Esophagus muscularis mucosa (tissue), 4 donors: Measurements from ENCODE around the gene NCOA6. TPM values are rescaled to one million over a fixed set of nuclear protein-coding genes. Genes with fewer than 3 reads are reported as not detected.

Experiments used
- DNase-seq: peaks from one replicate; pipeline ENCODE4 v3.0.0-alpha.2; 2017; ENCODE audit errors: extremely low spot score
- H3K27ac ChIP-seq, 4 donors: fragments of 200-600 bp; sonication (generic); replicated peaks in 1 of 4; 1 replicate in 3 of 4; 2 replicates in 1 of 4; pipeline ENCODE4 v1.5.1; 2016 to 2019; ENCODE audit warnings: mild to moderate bottlenecking in 1 of 4
- H3K27me3 ChIP-seq, 4 donors: fragments of 200-600 bp; sonication (generic); one replicate each; pipeline versions ENCODE4 v1.5.1 to v1.6.0; 2016 to 2019
- H3K36me3 ChIP-seq, 4 donors: fragments of 200-600 bp; sonication (generic); one replicate each; pipeline ENCODE4 v1.5.1; 2016 to 2019
- H3K4me1 ChIP-seq, 4 donors: fragments of 200-600 bp; sonication (generic); one replicate each; pipeline ENCODE4 v1.5.1; 2016 to 2019
- H3K4me3 ChIP-seq, 4 donors: fragments of 200-600 bp; sonication (generic); 1 replicate in 2 of 4; 2 replicates in 2 of 4; pipeline ENCODE4 v1.5.1; 2016 to 2019; ENCODE audit warnings: mild to moderate bottlenecking in 4 of 4, moderate library complexity in 1 of 4
- H3K9me3 ChIP-seq, 4 donors: fragments of 200-600 bp; sonication (generic); 1 replicate in 3 of 4; 2 replicates in 1 of 4; pipeline ENCODE4 v1.5.1; 2016 to 2019
- CTCF ChIP-seq, 3 experiments: fragments of 200-600 bp in 2 of 3; fragments of 450-650 bp in 1 of 3; sonication (generic) in 2 of 3; IDR thresholded peaks; one replicate each; pipeline ENCODE4 v1.5.1; 2017 to 2019; ENCODE audit warnings: antibody characterized with exemption in 3 of 3, mild to moderate bottlenecking in 2 of 3, moderate library complexity in 1 of 3
- EP300 ChIP-seq: sonication (generic); formaldehyde crosslinking; IDR thresholded peaks from one replicate; pipeline ENCODE4 v1.6.1; 2017; ENCODE audit warnings: antibody characterized with exemption
- POLR2A ChIP-seq: fragments of 450-650 bp; IDR thresholded peaks from one replicate; pipeline ENCODE4 v1.6.1; 2017; ENCODE audit warnings: antibody characterized with exemption, moderate library complexity, mild to moderate bottlenecking, low read depth
- POLR2AphosphoS5 ChIP-seq, 2 donors: sonication (generic); formaldehyde crosslinking; IDR thresholded peaks; one replicate each; pipeline ENCODE4 v1.6.1; 2017; ENCODE audit warnings: antibody characterized with exemption in 2 of 2
- WGBS: methylation state at CpG from one replicate; pipeline ENCODE4 v1.1.5; 2018; 5-methylcytosine and 5-hydroxymethylcytosine counted together
- intact Hi-C: fragments of 100-400 bp; cut with DNase I; formaldehyde crosslinking; loops from one replicate; pipeline ENCODE4 v1.15.1; 2023
- total RNA-seq, 4 donors: library from RNA; depleted of rRNA; stranded (reverse); fragments of >200 nt; gene quantifications; one replicate each; pipeline versions ENCODE4 v1.1.0 to v1.2.1, GENCODE V29; 2016

Gene NCOA6
- total RNA-seq, 4 donors from 2014 or later: 14.9 to 30.2 (median 23.3) TPM

GRCh38 chr20:34693414-34693813 lies 132.0 kb downstream of the NCOA6 start:
- no peak for TF ChIP-seq CTCF (IDR thresholded peaks at IDR 0.05)
- no peak for TF ChIP-seq POLR2AphosphoS5 (IDR thresholded peaks at IDR 0.05)
- no peak for TF ChIP-seq EP300
- TF ChIP-seq POLR2A: no peak
- DNase-seq: no peak
- Histone ChIP-seq H3K27me3 (no peaks in the 10 kb centered on the region), H3K4me1 (peaks cover 0 to 4% (median 2%) of the 10 kb centered on the region in 4 donors), H3K4me3 (no peak overlapping the region), H3K27ac (no peak overlapping the region), H3K9me3 (no peaks in the 10 kb centered on the region), H3K36me3 (no peaks in the 10 kb centered on the region)
- intact Hi-C loops: no loop called here
- WGBS: 69% methylated on average over 4 of the region's 4 CpGs

- no peak for TF ChIP-seq POLR2AphosphoS5 (IDR thresholded peaks at IDR 0.05)
- TF ChIP-seq CTCF (IDR thresholded peaks at IDR 0.05): no peak
- TF ChIP-seq POLR2A: no peak
- TF ChIP-seq EP300: no peak
- 77% methylated on average over 3 of the region's 3 CpGs for WGBS
- Histone ChIP-seq H3K4me1 (peaks cover 0 to 4% (median 2%) of the 10 kb centered on the region in 4 donors), H3K36me3 (no peaks in the 10 kb centered on the region), H3K4me3 (no peak overlapping the region), H3K27ac (no peak overlapping the region), H3K9me3 (no peaks in the 10 kb centered on the region), H3K27me3 (no peaks in the 10 kb centered on the region)
- intact Hi-C loops: no loop called here
- no peak for DNase-seq
Measured at GRCh38 chr20:34691838-34692237, 133.6 kb downstream of the NCOA6 start.

GRCh38 chr20:34689486-34689885 lies 136.0 kb downstream of the NCOA6 start:
- WGBS: 79% methylated on average over 2 of the region's 2 CpGs
- Histone ChIP-seq H3K27ac (no peak overlapping the region), H3K4me3 (no peak overlapping the region), H3K27me3 (no peaks in the 10 kb centered on the region), H3K9me3 (no peaks in the 10 kb centered on the region), H3K4me1 (peaks cover 0 to 4% (median 2%) of the 10 kb centered on the region in 4 donors), H3K36me3 (no peaks in the 10 kb centered on the region)
- no peak for DNase-seq
- intact Hi-C loops: no loop called here
- TF ChIP-seq EP300 (no peak), POLR2A (no peak), POLR2AphosphoS5 (IDR thresholded peaks at IDR 0.05) (no peak), CTCF (IDR thresholded peaks at IDR 0.05) (no peak)

- no peaks in the 10 kb centered on the region for H3K36me3 ChIP-seq
- no peaks in the 10 kb centered on the region for H3K27me3 ChIP-seq
- TF ChIP-seq EP300: no peak
- no peak for TF ChIP-seq CTCF (IDR thresholded peaks at IDR 0.05)
- no peak for TF ChIP-seq POLR2A
- TF ChIP-seq POLR2AphosphoS5 (IDR thresholded peaks at IDR 0.05): no peak
- no peak overlapping the region for H3K27ac ChIP-seq
- no peak overlapping the region for H3K4me3 ChIP-seq
- WGBS: 89% methylated on average over 3 of the region's 3 CpGs
- no peaks in the 10 kb centered on the region for H3K9me3 ChIP-seq
- intact Hi-C loops: no loop called here
- DNase-seq: no peak
- no peaks in the 10 kb centered on the region for H3K4me1 ChIP-seq
Measured at GRCh38 chr20:34683667-34684066, 141.8 kb downstream of the NCOA6 start.

GRCh38 chr20:34680586-34681175 lies 144.8 kb downstream of the NCOA6 start:
- Histone ChIP-seq H3K27ac (no peak overlapping the region), H3K27me3 (no peaks in the 10 kb centered on the region), H3K4me1 (peaks cover 5 to 17% (median 14%) of the 10 kb centered on the region in 4 donors), H3K4me3 (no peak overlapping the region), H3K9me3 (no peaks in the 10 kb centered on the region), H3K36me3 (no peaks in the 10 kb centered on the region)
- intact Hi-C loops: no loop called here
- no peak for DNase-seq
- no peak for TF ChIP-seq POLR2A
- TF ChIP-seq EP300: no peak
- no peak for TF ChIP-seq POLR2AphosphoS5 (IDR thresholded peaks at IDR 0.05)
- no peak for TF ChIP-seq CTCF (IDR thresholded peaks at IDR 0.05)
